HG02840 (cell line): Measurements from ENCODE around the gene MAGEB16.

Source experiments
- ATAC-seq: cut with Tn5 transposase; IDR thresholded peaks from one replicate; pipeline ENCODE4 v1.9.1; 2021; ENCODE audit warnings: mild to moderate bottlenecking, moderate library complexity, moderate number of reproducible peaks; ENCODE audit not compliant: unreplicated experiment, low FRiP score

MAGEB16 gene

GRCh38 chrX:35798042-35798441 is at the start of gene MAGEB16:
Gene MAGEB16 (plus strand): TSS chrX:35798342. CDS start chrX:35802197, 3,855 bp downstream.
- no peak for ATAC-seq

GRCh38 chrX:35773958-35774564 is 24.1 kb upstream of the MAGEB16 start:
- ATAC-seq: no peak

GRCh38 chrX:35785075-35785474 is 13.1 kb upstream of the MAGEB16 start:
- ATAC-seq: no peak

GRCh38 chrX:35786271-35786670 is 11.9 kb upstream of the MAGEB16 start:
- ATAC-seq: no peak

DNA sequence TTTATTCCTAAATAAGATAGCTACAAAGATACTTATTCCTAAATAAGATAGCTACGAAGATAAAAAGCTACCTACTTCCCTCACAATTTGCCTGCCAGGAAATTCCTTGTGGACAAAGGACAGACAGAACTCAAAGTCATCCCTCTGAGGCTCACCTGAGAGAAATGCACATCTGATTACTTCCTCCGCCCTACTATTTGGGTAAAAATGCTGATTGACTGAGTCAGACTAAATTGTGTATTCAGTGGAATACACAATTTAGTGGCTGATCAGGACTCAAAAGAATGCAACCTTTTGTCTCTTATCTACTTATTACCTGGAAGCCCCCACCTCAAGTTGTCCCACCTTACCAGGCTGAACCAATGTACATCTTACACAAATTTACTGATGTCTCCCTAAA is 10.3 kb upstream of the MAGEB16 start:
- no peak for ATAC-seq

GRCh38 chrX:35800474-35800873 is 2.3 kb downstream of the MAGEB16 start:
- ATAC-seq: no peak

DNA sequence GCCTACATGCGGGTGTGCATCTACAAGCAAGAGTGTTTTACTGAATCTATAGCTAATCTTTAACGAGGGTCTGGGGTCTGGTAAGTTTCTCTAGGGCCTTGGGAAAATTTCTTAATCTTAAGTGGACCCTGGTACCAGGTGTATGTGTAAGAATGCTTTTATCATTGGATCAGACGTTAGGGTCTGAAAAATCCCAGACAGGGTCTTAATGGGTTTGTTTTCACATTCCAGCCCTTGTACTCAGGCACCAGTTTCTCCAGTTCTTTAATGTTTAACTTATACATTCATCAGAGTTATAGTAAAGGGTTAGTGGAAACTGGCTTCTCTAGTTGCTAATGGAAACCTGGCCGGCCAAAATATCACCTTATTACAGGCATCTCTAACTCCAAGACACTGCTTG is 11.6 kb downstream of the MAGEB16 start:
- ATAC-seq: no peak

GRCh38 chrX:35819241-35819640 is 21.1 kb downstream of the MAGEB16 start:
- no peak for ATAC-seq

GRCh38 chrX:35826503-35826902 is 28.4 kb downstream of the MAGEB16 start:
- no peak for ATAC-seq

- ATAC-seq: no peak
Observed at GRCh38 chrX:35829501-35829900, 31.4 kb downstream of the MAGEB16 start.

DNA sequence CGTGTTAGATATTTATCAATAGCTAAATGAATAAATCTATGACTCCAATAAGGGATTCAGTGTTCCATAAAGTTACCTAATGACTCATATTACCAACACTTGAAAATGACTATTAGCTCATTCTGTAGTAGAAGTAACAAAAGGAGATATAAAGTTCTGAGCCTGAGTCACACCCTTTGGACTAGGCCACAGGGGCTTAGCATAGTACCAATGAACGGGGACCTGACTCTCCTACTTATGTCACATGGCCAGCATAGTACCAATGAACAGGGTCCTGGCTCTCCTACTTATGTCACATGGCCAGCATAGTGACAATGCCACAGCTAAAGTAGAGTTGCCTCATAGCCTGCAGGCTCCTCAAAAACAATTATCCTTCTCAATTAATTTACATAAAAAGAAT is 43.7 kb downstream of the MAGEB16 start:
- ATAC-seq: no peak

DNA sequence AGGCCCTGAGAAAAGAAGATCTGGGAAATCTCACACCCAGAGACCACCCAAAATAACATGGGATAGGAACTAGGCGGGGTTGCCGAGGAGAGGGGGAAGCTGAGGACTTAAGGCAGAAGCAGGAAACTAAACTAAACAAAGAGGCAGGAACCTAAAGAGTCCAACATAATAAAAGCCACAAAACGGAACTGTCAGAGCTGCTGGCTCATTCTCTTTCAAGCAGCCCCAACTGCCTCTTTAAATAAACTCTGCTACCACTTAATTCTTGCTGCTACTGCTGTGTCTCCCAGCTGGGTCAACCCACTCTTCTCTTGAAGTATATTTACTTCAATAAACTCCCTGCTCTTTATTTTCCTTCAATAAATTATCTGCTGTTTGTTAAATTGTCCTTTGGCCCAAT is 44.5 kb downstream of the MAGEB16 start:
- no peak for ATAC-seq

DNA sequence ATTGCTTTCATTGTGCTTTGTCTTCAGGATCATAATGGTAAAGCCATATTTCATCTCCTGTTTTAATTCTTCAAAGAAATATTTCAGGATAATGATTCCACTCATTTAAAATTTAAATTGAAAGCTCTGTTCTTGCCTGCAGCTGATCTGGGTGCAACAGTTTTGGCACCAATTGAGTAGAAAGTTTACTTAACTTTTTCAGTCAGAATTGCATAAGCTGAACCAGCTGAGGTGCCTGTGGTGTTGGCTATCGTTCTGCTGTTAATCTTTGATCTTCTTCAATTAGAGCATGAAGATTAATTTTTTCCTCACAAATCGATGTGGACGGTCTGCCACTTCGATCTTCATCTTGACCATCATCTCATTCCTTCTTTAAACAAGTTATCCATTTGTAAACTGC is 49.6 kb downstream of the MAGEB16 start:
- ATAC-seq: no peak
